ENCODE measurements around the gene EEFSEC. TPM values are rescaled to one million over a fixed set of nuclear protein-coding genes. Genes with fewer than 3 reads are reported as not detected.

Gene EEFSEC
- total and polyA plus RNA-seq, 2 of the 4 experiments (the other 2 are of a cell fraction), result 4.5 to 9.3 TPM

- Histone ChIP-seq H3K14ac (replicated peaks; ENCODE audit: low read depth, low read length) (peak overlapping the region; percentile 53; the same call in 1 of the 2 replicates), H3K4ac (ENCODE audit: low read depth, low read length) (peak overlapping the region; percentile 46; the same call in 1 of the 2 replicates), H2AK9ac (replicated peaks; ENCODE audit: low read depth, low read length, poor library complexity) (no peak overlapping the region), H3K79me1 (ENCODE audit: low read depth in 1 of 2, low read length in 2 of 2) (peaks cover 6 to 21% of the 10 kb centered on the region in 2 experiments), H2BK5ac (ENCODE audit: low read depth, low read length, poor library complexity, severe bottlenecking) (no peak overlapping the region), H4K8ac (ENCODE audit: low read depth in 2 of 2, low read length in 2 of 2) (peak overlapping the region in 1 of 2 experiments; percentile 34; a peak in 2 of 4 replicates), H3K4me2 (ENCODE audit: low read depth, low read length) (peak overlapping the region; percentile 12), H3K9me1 (ENCODE audit: insufficient read depth, low read length) (peaks cover 28% of the 10 kb centered on the region), H3K18ac (ENCODE audit: low read depth, low read length) (peak overlapping the region; percentile 11; the same call in 1 of the 2 replicates), H2BK15ac (ENCODE audit: low read depth, low read length) (no peak overlapping the region), H3K56ac (ENCODE audit: extremely low read depth, insufficient read depth, low read length) (no peak overlapping the region), H3K9ac (ENCODE audit: low read depth, low read length) (no peak overlapping the region), H4K91ac (ENCODE audit: insufficient read depth, low read depth, low read length) (no peak overlapping the region), H3K9me3 (ENCODE audit: control insufficient read depth, insufficient read depth, low read length) (peaks cover 6% of the 10 kb centered on the region; the same call in 1 of the 2 replicates), H4K20me1 (ENCODE audit: insufficient read depth, low read length) (peaks cover 12% of the 10 kb centered on the region; the same call in 1 of the 2 replicates), H2BK20ac (ENCODE audit: low read depth, low read length) (no peak overlapping the region), H2AK5ac (ENCODE audit: low read depth, low read length) (peak overlapping the region; percentile 10), H3K4me3 (ENCODE audit: insufficient read depth, low read depth, low read length) (no peak overlapping the region), H3K23ac (ENCODE audit: low read depth, low read length) (0 out of 2 replicates have a peak overlapping the region, but pooled peaks have one; percentile 6), H2BK120ac (ENCODE audit: low read depth, low read length) (no peak overlapping the region), H4K5ac (ENCODE audit: low read depth, low read length) (no peak overlapping the region), H2AFZ (replicated peaks; ENCODE audit: low read length, poor library complexity) (no peak overlapping the region), H3K36me3 (ENCODE audit: control insufficient read depth, insufficient read depth, low read length) (no peaks in the 10 kb centered on the region), H3K27ac (ENCODE audit: insufficient read depth, low read length) (peak overlapping the region; percentile 2; the same call in 1 of the 2 replicates), H3K4me1 (ENCODE audit: control insufficient read depth, insufficient read depth, low read length) (peaks cover 22% of the 10 kb centered on the region), H3K27me3 (ENCODE audit: control insufficient read depth, insufficient read depth, low read length) (no peaks in the 10 kb centered on the region)
- dilution Hi-C loops (cut with HindIII; ENCODE audit: low sequenced_read_pairs, unreplicated experiment) (no loop called here), intact Hi-C loops (cut with micrococcal nuclease) (no loop called here), in situ Hi-C loops (cut with MboI; ENCODE audit: low sequenced_read_pairs) (no loop called here)
- DNase-seq (no peak), ATAC-seq (ENCODE audit: low read depth) (peak; percentile 54; the same call in 1 of the 2 replicates)
- BruUV-seq (replicated peaks), result no TSS peak
- POLR2A ChIA-PET (ENCODE audit: unreplicated experiment), result no interaction called here
- WGBS, 2 experiments (ENCODE audit: extremely low coverage in 2 of 2, insufficient read length in 1 of 2), result 100% methylated on average over 1 of the region's 13 CpGs; no CpG with 5 or more reads in 1 of the 2 experiments
- CTCF ChIA-PET, result interaction anchor here (1.2 kb wide), 1 partner anchor 104 kb away, joined by 4 read pairs; no protein-coding TSS in a partner anchor
- TF ChIP-seq BHLHE40 (IDR thresholded peaks at IDR 0.05; ENCODE audit: low read depth, low read length) (no peak), USF2 (IDR thresholded peaks at IDR 0.05; ENCODE audit: low read depth, low read length) (no peak), NFE2L2 (IDR thresholded peaks at IDR 0.05; ENCODE audit: low read depth, low read length) (no peak), MAFK (IDR thresholded peaks at IDR 0.05; ENCODE audit: low read depth, low read length) (no peak), POLR2A (IDR thresholded peaks at IDR 0.05; ENCODE audit: low read depth, low read length) (no peak), MXI1 (IDR thresholded peaks at IDR 0.05; ENCODE audit: borderline replicate concordance, low read depth, low read length) (no peak), FOS (IDR thresholded peaks at IDR 0.05; ENCODE audit: low read depth, low read length) (no peak), RFX5 (IDR thresholded peaks at IDR 0.05; ENCODE audit: low read depth, low read length) (no peak), CHD1 (IDR thresholded peaks at IDR 0.05; ENCODE audit: low read depth, low read length) (no peak), CTCF (conservative IDR thresholded peaks at IDR 0.05; ENCODE audit: low read depth, low read length) (no peak), ELK1 (IDR thresholded peaks at IDR 0.05; ENCODE audit: borderline replicate concordance, low read depth, low read length) (no peak), MAZ (IDR thresholded peaks at IDR 0.05; ENCODE audit: borderline replicate concordance, low read depth, low read length) (no peak), SMC3 (IDR thresholded peaks at IDR 0.05; ENCODE audit: low read depth, low read length) (no peak), RAD21 (IDR thresholded peaks at IDR 0.05; ENCODE audit: low read length) (no peak), CEBPB (IDR thresholded peaks at IDR 0.05; ENCODE audit: low read depth, low read length) (no peak)
These were observed 65.4 kb downstream of the EEFSEC start for GRCh38 chr3:128218548-128219257.
